Right lobe of liver (tissue), 6 donors: Measurements from ENCODE around the gene TBC1D5. TPM values are rescaled to one million over a fixed set of nuclear protein-coding genes. Genes with fewer than 3 reads are reported as not detected.

Source experiments
- ATAC-seq, 4 donors: fragments of 200-7000 bp; cut with Tn5 transposase; one replicate each; pipeline ENCODE4 v1.9.1; 2020; ENCODE audit warnings: mild to moderate bottlenecking in 4 of 4, moderate library complexity in 4 of 4
- DNase-seq, 3 donors: peaks; one replicate each; pipeline ENCODE4 v3.0.0-alpha.2; 2020
- H3K27ac ChIP-seq, 3 donors: fragments of 200-600 bp; one replicate each; pipeline ENCODE4 v1.8.0; 2022
- H3K27me3 ChIP-seq, 2 donors: fragments of 200-600 bp; one replicate each; pipeline ENCODE4 v1.8.0; 2022
- H3K36me3 ChIP-seq, 4 donors: fragments of 200-600 bp; sonication (generic) in 1 of 4; one replicate each; pipeline versions ENCODE4 v1.5.1 to v1.8.0; 2017 to 2022; ENCODE audit warnings: control low read depth in 1 of 4
- H3K4me1 ChIP-seq, 4 donors: fragments of 200-600 bp; sonication (generic) in 1 of 4; one replicate each; pipeline versions ENCODE4 v1.5.1 to v1.8.0; 2017 to 2022; ENCODE audit warnings: control low read depth in 1 of 4
- H3K4me3 ChIP-seq, 3 donors: fragments of 200-600 bp; one replicate each; pipeline ENCODE4 v1.8.0; 2022
- H3K9me3 ChIP-seq, 4 donors: fragments of 200-600 bp; sonication (generic) in 1 of 4; one replicate each; pipeline versions ENCODE4 v1.5.1 to v1.8.0; 2017 to 2022; ENCODE audit warnings: control low read depth in 1 of 4
- CTCF ChIP-seq, 4 donors: fragments of 200-600 bp in 3 of 4; fragments of 450-650 bp in 1 of 4; IDR thresholded peaks; one replicate each; pipeline versions ENCODE4 v1.5.1 to v1.8.0; 2016 to 2022; ENCODE audit warnings: antibody characterized with exemption in 4 of 4, mild to moderate bottlenecking in 2 of 4
- POLR2A ChIP-seq: fragments of 450-650 bp; IDR thresholded peaks from one replicate; pipeline ENCODE4 v1.6.1; 2017; ENCODE audit warnings: antibody characterized with exemption, mild to moderate bottlenecking
- WGBS: methylation state at CpG from one replicate; pipeline ENCODE4 v1.1.6; 2018; ENCODE audit warnings: low coverage, low lambda C conversion rate; ENCODE audit not compliant: insufficient coverage; ENCODE audit errors: missing lambda C conversion rate; 5-methylcytosine and 5-hydroxymethylcytosine counted together
- intact Hi-C, 2 donors: fragments of 100-400 bp; cut with DNase I; formaldehyde crosslinking; loops; one replicate each; pipeline versions ENCODE4 v1.11.2 to v1.14.1; 2022
- total RNA-seq, 6 experiments: library from RNA; depleted of rRNA in 2 of 6; stranded (reverse); fragments of >200 nt in 2 of 6; fragmentation: NEBNext Ultra II Directional in 3 of 6; extraction: Animal tissue kit (Norgen Biotek cat#: 25700) in 3 of 6; gene quantifications; one replicate each; pipeline versions ENCODE4 v1.1.0 to v1.2.4, GENCODE V29; 2016 to 2023
- donor health status: DM: no; HTN: yes; CAD: no.
- donor health status: DM: no; HTN: no; CAD: no.
- donor health status: DM: no; HTN: no; CAD: no.
- donor health status: DM: no; HTN: yes; CAD: no.
- donor health status: DM: no; HTN: yes; CAD: no.

TBC1D5 gene
- total RNA-seq, 6 experiments from 2014 or later = 21.5 to 33.4 (median 27.7) TPM

DNA sequence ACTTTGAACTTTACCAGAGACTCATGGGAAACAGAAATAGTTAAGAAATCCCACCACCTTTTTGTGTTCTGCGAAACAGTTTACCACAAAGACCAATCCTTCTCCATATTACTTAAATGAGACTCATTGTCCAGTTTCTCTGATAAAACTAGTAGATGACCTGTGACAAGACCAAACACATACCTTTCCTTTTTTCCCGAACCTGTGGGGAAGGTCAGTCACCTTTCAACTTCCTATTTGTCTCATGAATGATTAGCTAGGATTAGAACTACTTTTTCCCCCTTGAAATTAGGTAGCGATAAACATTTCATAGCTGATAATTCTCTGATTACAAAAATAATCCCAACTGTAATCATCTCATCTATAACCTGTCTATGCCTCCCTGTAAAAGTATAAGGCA is 2.3 kb upstream of the TBC1D5 start:
- TF ChIP-seq POLR2A (no peak), CTCF (IDR thresholded peaks at IDR 0.05) (no peak)
- intact Hi-C loops = no loop called here
- H3K36me3 ChIP-seq = no peaks in the 10 kb centered on the region
- peaks cover 0 to 31% (median 14%) of the 10 kb centered on the region in 4 donors for H3K4me1 ChIP-seq
- H3K27me3 ChIP-seq = no peaks in the 10 kb centered on the region
- DNase-seq = no peak
- no peak overlapping the region for H3K4me3 ChIP-seq
- ATAC-seq = peak in 1 of 4 donors; percentile 2
- H3K27ac ChIP-seq = no peak overlapping the region
- no peaks in the 10 kb centered on the region for H3K9me3 ChIP-seq
- WGBS = 45% methylated on average over 3 of the region's 3 CpGs

DNA sequence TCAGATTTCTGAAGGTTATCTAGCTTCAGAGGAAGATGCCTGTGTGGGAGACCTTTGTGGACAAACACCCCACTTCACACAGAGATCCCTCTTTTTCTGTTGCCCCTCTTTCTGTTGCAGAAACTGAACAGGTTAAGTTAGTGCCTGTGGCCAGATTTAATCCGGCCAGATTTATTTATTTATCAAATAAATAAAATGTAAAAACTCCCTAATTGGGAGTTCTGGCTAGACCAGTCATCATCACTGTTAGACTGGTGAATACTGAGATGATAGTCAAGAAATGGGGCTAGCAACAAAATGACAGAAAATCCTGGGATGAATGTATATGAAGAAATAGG is 1.2 kb upstream of the TBC1D5 start:
- no peak for ATAC-seq
- Histone ChIP-seq H3K4me1 (peaks cover 0 to 28% (median 13%) of the 10 kb centered on the region in 4 donors), H3K9me3 (no peaks in the 10 kb centered on the region), H3K27me3 (no peaks in the 10 kb centered on the region), H3K27ac (peak overlapping the region; percentile 95 to 97 (median 96)), H3K4me3 (no peak overlapping the region), H3K36me3 (no peaks in the 10 kb centered on the region)
- DNase-seq = no peak
- TF ChIP-seq POLR2A (no peak), CTCF (IDR thresholded peaks at IDR 0.05) (no peak)
- WGBS = 14% methylated on average over 1 of the region's 1 CpG
- intact Hi-C loops = no loop called here

GRCh38 chr3:17742880-17743657 is 638 bp upstream of the TBC1D5 start:
- DNase-seq = no peak
- Histone ChIP-seq H3K36me3 (no peaks in the 10 kb centered on the region), H3K27ac (peak overlapping the region; percentile 95 to 97 (median 96)), H3K4me3 (peak overlapping the region; percentile 54 to 97 (median 94)), H3K27me3 (no peaks in the 10 kb centered on the region), H3K4me1 (peaks cover 0 to 28% (median 13%) of the 10 kb centered on the region in 4 donors), H3K9me3 (no peaks in the 10 kb centered on the region)
- peak; percentile 0 to 4 (median 1) for ATAC-seq
- TF ChIP-seq CTCF (IDR thresholded peaks at IDR 0.05) = no peak
- no peak for TF ChIP-seq POLR2A
- WGBS = 0% methylated on average over 5 of the region's 12 CpGs
- intact Hi-C loops = no loop called here

GRCh38 chr3:17741621-17742101 is 770 bp downstream of the TBC1D5 start:
- Histone ChIP-seq H3K36me3 (no peaks in the 10 kb centered on the region), H3K27ac (peak overlapping the region; percentile 95 to 97 (median 96)), H3K27me3 (no peaks in the 10 kb centered on the region), H3K4me1 (peaks cover 0 to 28% (median 13%) of the 10 kb centered on the region in 4 donors), H3K4me3 (peak overlapping the region; percentile 54 to 97 (median 94)), H3K9me3 (no peaks in the 10 kb centered on the region)
- no peak for DNase-seq
- TF ChIP-seq POLR2A (no peak), CTCF (IDR thresholded peaks at IDR 0.05) (no peak)
- WGBS = under 1% methylated on average over 14 of the region's 17 CpGs
- intact Hi-C loops = no loop called here
- ATAC-seq = no peak
